Ecto neural progenitor cell (in vitro differentiated cells): ENCODE measurements around the gene PNRC2.
"Not testable (repeated sequence)": the region's sequence is repeated elsewhere in the genome, so short reads cannot be mapped to it uniquely, and the experiment has no call there.

Experiments used
- DNase-seq: peaks from one replicate; pipeline ENCODE4 v3.0.0-alpha.2; 2018; ENCODE audit warnings: low spot score

The PNRC2 gene

DNA sequence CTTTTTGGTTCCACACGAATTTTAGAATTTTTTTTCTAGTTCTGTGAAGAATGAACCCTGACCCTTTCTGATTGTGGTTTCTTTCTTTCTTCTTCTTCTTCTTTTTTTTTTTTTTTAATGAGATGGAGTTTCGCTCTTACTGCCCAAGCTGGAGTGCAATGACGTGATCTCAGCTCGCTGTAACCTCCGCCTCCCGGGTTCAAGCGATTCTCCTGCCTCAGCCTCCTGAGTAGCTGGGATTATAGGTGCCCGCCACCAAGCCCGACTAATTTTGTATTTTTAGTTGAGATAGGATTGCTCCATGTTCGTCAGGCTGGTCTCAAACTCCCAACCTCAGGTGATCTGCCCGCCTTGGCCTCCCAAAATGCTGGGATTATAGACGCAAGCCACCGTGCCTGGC is 32.4 kb downstream of the PNRC2 start:
- DNase-seq = not testable (repeated sequence)

DNA sequence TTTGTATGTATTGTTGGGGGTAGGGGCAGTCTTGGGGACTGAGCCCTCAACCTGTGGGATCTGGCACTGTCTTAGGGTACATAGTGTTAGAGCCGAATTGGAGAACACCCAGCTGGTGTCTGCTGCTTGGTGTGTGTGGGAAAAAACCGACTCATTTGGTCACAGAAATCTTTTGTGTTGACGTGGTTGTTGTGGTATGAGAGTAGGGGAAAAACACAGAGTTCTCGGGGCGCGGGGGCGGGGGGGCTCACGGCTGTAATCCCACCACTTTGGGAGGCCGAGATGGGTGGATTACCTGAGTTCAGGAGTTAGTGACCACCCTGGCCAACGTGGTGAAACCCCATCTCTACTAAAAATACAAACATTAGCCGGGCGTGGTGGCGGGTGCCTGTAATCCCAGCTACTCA is 35.8 kb downstream of the PNRC2 start:
- DNase-seq = no peak

DNA sequence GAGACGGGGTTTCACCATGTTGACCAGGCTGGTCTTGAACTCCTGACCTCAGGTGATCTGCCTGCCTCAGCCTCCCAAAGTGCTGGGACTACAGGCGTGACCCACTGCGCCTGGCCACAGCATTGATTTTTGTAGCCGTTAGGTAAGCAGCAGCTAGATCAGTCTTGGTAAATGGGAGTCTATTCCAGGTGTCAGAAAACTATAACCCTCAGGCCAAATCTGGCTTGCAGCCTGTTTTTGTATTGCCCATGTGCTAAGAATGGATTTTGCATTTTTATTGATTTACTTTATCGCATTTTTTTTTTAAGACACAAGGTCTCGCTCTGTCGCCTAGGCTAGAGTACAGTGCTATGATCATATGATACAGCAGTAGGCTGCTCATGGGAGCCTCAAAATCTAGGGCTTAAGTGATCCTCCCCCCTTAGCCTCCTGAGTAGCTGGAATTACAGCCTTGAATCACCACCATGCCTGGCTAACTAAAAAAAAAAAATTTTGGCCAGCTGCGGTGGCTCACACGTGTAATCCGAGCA is 37.1 kb downstream of the PNRC2 start:
- no peak for DNase-seq

DNA sequence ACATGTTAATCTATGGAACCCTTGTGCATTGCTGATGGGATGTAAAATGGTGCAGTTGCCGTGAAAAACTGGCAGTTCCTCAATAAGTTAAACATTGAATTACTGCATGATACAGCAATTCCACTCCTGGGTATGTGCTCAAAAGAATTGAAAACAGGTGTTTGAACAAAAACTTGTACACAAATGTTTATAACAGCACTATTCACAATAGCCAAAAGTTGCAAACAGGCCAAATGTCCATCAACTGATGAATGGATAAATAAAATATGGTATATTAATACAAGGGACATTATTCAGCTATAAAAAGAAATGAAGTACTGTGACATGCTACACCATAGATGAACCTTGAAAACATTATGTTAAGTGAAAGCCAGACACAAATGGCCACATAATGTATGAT is 38.2 kb downstream of the PNRC2 start:
- DNase-seq = no peak

DNA sequence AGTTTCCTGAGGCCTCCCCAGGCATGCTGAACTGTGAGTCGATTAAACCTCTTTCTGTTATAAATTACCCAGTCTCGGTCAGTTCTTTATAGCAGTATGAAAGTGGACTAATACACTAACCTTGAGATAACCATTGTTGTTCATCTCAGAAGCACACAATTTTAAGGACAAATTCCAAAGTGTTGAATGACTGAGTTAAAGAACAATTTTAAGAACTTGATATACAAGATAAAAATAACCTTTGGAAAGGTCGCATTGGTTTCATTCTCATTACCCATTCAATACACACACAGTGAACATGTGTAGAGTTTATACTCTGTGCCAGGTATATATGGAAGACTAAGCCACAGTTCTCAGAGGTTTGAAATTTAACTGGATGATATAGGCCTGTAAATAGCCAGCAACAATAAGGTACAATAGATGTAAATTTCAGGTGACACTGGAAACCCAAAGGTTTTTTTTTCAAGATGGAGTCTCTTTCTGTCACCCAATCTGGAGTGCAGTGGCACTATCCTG is 39.6 kb downstream of the PNRC2 start:
- no peak for DNase-seq

DNA sequence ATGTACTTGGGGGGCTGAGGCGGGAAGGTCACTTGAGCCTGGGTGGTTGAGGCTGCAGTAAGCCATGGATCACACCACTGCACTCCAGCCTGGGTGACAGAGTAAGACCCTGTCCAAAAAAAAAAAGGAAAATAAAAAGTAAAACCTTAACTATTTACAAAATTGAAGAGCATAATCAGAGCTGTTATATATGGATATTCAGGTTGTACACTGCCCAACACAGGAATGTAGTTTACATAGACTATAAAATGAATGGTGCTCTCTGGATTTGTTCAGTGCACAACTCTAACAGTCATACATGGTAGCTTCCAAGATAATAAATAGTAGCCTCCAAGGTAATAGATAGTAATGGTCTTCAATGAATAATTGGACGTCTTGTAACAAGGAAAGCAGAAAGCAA is 43.1 kb downstream of the PNRC2 start:
- DNase-seq = no peak

DNA sequence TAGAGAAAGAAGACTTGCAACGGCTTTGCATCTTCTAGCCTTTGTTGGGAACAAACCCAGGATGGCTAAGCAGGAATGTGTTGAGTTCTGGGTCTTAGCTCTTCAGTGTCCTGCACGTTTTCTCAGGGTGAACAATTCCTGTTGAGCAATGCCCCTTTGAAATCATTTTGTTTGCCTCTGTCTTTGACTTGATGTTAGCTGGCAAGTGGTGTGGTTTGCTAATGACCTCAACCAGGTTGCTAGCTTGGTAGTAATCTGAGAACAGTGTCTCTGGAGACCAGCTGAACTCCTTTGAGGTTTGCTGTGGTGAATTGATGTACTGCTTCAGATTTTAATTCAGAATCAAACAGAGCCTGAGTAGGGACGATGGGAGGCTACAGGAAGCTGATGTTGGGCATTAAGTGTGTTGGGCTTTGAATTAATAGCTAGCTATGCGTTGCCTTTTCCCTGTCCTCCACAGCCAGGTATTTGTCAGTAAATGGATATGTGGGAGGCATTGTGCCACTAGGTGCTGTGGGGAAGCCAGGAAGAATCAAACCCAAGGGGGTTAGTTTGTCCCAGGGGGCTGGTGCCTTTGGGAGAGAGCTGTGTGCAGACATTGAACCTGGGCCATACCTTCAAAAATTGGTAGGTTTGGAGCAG is 43.8 kb downstream of the PNRC2 start:
- no peak for DNase-seq

DNA sequence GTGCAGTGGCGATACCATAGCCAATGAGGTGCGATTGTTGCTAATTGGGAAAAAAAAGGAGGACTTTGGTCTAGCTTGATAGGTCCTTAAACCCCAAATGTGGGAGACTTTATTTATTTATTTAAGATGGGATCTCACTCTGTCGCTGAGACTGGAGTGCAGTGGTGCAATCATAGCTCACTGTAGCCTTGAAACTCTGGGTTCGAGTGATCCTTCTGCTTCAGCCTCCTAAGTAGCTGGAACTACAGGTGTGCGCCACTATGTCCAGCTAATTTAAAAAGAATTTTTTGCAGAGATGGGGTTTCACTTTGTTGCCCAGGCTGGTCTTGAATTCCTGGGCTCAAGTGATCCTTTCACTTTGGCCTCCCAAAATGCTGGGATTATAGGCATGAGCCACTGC is 44.5 kb downstream of the PNRC2 start:
- DNase-seq = no peak

DNA sequence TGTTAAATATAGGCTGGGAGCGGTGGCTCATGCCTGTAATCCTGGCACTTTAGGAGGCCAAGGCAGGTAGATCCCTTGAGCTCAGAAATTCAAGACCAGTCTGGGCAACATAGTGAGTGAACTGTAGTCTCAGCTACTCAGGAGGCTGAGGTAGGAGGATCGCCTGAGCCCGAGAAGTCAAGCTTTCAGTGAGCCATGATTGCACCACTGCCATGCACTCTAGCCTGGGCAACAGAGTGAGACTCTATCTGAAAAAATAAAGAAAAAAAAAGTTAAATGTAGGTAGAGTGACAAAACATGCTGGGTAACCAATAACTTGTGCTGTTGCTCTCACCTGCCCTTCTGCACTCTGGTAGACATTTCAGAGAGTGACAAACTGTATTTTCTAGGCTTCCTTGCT is 45.5 kb downstream of the PNRC2 start:
- DNase-seq = no peak

DNA sequence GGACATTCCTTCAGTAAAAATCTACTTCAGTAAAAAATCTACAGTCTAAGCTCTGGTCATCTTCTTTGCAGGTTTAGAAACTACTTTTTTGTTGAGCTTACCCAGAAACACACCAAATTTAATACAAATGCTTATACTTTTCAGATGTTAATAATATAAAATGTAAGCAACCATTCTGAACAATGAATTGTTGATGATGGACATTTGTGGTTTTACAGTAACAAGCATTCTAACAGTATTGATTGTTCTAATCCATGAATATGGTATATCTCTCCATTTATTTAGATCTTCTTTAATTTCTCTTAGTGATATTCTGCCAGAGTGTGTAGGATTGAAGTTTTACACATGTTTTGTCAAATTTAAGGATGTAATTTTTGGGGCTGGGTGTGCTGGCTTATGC is 47.5 kb downstream of the PNRC2 start:
- DNase-seq = no peak

DNA sequence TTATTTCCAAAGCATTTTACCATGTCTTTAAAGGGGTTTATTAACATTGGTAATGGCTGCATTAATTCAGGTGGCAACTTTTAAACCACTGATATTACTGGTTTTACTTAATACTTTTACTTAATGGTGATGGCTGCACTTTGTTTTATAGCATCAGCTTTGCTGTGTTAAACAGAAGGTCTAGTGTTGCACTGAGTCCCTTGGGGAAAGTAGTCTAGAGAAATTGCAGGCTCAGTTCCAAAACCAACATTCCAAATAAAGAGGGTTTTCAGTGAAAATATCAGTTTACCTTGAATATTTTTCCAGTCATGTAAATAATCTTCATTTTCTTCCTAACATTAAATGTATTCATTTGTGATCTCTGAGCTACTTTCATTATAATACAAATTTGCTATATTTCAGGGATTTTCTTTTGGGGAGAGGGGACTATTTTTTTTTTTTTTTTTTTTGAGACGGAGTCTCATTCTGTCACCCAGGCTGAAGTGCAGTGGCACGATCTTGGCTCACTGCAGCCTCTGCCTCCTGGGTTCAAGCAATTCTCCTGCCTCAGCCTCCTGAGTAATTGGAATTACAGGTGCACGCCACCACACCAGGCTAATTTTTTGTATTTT is 49.1 kb downstream of the PNRC2 start:
- DNase-seq = not testable (repeated sequence)

DNA sequence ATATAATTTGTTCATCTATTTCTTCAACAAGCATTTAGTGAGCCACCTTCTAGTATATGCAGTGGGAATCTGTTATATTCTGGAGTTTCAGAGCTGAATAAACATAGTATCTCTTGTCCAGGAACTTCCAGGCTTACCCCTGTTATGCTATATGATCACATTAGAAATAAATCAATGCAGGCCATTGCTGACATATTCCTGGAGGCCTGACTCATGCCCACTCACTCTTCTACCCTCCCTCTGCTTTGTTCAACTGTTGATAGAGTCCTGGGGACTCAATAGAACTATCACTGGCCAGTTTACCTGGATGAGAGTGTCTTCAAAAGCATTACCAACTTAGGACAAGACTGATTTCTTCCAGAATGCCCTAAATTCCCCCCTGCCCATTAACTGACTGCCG is 49.8 kb downstream of the PNRC2 start:
- no peak for DNase-seq

DNA sequence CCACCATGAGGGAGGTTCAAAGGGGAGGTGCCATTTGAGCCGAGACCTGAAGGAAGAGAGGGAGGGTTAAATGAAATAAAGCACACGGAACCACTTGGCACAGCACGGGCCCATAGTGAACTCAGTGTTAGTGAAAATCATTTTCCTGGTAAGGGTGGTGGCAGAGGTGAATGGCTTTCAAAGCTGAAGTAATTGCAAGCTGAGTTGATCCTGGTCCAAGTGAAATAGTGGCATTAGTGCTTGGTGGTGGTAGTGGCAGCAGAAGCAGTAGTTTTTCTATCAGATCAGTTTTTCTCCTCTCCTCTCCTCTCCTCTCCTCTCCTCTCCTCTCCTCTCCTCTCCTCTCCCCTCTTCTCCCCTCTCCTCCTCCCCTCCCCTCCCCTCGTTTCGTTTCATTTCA is 51.0 kb downstream of the PNRC2 start:
- DNase-seq = no peak

DNA sequence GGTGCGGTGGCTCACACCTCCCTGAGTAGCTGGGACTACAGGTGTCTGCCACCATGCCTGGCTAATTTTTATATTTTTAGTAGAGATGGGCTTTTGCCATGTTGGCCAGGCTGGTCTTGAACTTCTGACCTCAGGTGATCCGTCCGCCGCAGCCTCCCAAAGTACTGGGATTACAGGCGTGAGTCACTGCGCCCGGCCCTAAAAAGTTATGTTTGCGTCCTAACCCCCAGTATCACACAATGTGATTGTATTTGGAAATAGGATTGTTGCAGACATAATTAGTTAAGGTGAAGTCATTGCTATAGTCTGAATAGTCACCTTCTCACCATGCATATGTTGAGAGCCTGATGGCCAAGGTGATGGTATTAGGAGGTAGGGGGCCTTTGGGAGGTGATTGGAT is 53.2 kb downstream of the PNRC2 start:
- DNase-seq = not testable (repeated sequence)
